HG03439 (cell line): ENCODE data around the gene CLEC4M.

Source experiments
- ATAC-seq: cut with Tn5 transposase; IDR thresholded peaks from one replicate; pipeline ENCODE4 v1.9.1; 2021; ENCODE audit warnings: mild to moderate bottlenecking, moderate library complexity; ENCODE audit not compliant: unreplicated experiment

The CLEC4M gene, protein sequence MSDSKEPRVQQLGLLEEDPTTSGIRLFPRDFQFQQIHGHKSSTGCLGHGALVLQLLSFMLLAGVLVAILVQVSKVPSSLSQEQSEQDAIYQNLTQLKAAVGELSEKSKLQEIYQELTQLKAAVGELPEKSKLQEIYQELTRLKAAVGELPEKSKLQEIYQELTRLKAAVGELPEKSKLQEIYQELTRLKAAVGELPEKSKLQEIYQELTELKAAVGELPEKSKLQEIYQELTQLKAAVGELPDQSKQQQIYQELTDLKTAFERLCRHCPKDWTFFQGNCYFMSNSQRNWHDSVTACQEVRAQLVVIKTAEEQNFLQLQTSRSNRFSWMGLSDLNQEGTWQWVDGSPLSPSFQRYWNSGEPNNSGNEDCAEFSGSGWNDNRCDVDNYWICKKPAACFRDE

DNA sequence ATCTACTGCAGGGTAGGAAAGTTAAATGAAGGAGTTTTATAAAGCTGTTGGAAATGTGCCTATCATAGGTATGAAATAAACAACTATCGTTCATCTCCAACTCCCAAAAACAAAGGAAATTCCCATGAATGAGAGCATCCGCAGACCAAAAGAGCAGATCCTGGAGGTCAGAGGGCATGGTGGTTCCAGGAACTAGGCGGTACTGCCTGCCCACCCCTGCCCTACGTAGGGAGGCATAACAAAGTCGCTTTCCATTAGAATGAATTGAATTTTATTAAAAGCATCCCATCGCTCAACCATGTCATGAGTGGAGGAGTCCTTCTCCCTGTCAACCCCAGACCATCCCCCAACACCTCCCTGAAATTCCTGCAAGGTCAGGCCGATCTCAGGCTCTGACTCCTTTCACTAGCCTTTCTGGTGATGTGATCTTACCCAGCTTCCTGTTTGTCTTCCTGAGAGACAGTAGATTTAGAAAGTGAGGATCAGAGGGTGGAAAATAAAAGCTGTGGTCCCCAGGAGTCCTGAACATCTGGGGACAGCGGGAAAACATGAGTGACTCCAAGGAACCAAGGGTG lies at the start of gene CLEC4M:
Gene CLEC4M (plus strand): TSS at position 525 of the 575 bp plus-strand sequence. CDS start 24 bp downstream, at position 549.
- ATAC-seq, result no peak

- ATAC-seq, result no peak
Measured at GRCh38 chr19:7715671-7716070, 47.4 kb upstream of the CLEC4M start.

GRCh38 chr19:7716762-7717161 lies 46.3 kb upstream of the CLEC4M start:
- ATAC-seq, result no peak

- ATAC-seq, result no peak
Measured at GRCh38 chr19:7718668-7719067, 44.4 kb upstream of the CLEC4M start.

DNA sequence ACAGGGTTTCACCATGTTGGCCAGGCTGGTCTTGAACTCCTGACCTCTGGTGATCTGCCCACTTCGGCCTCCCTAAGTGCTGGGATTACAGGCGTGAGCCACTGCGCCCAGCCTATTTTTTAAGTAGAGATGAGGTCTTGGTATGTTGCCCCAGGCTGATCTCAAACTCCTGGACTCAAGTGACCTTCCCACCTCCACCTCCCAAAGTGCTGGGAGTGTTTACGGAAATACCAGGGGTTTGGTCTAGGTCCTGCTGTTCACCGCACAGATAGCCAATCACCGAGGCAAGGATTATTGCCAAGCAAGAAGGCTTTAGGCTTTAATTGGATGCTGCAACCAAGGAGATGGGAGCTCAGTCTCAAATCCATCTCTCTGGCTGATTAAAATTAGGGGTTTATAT lies 42.7 kb upstream of the CLEC4M start:
- no peak for ATAC-seq

- ATAC-seq, result no peak
Measured at GRCh38 chr19:7722231-7722651, 40.8 kb upstream of the CLEC4M start.

GRCh38 chr19:7725791-7726190 lies 37.3 kb upstream of the CLEC4M start:
- no peak for ATAC-seq

DNA sequence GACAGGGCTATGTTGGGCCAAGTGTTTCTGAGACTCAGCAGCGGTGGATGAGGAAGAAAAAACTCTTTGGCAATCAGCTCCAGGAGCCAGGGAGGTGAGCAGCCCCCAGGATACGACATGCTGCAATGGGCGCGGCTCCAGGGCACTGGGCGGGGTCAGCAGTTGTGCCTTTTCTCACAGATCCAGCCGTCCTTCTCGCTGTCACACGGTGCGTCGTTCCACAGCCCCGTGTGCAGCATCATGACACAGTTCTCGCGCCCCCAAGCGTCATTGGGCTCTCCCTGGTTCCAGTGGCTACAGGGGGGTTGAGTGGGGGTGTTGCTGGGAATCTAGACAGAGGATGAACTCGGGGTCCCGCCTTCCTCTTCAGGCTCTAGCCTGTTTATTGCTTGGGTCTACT lies 33.8 kb upstream of the CLEC4M start:
- ATAC-seq, result no peak

DNA sequence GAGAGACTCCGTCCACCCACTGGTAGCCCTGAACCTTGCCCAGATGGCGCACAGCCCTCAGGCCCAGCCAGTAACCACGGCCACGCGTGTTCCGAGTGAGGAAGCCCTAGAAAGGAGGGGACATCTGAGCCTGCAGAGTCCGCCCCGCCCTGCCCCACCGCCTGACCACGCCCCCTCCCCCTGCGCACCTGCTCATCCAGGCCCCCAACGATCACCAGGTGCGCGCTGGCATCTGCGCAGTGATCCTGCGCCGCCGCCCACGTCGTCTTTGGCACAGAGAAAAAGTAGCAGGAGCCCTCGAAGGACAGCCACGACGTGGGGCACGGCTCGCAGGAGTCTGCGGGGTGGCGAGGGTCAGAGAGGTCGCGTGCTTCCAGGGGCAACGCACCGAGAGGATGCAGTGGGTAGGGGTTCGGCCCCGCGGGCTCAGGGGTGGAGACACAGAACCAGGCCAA lies 33.2 kb upstream of the CLEC4M start:
- no peak for ATAC-seq

DNA sequence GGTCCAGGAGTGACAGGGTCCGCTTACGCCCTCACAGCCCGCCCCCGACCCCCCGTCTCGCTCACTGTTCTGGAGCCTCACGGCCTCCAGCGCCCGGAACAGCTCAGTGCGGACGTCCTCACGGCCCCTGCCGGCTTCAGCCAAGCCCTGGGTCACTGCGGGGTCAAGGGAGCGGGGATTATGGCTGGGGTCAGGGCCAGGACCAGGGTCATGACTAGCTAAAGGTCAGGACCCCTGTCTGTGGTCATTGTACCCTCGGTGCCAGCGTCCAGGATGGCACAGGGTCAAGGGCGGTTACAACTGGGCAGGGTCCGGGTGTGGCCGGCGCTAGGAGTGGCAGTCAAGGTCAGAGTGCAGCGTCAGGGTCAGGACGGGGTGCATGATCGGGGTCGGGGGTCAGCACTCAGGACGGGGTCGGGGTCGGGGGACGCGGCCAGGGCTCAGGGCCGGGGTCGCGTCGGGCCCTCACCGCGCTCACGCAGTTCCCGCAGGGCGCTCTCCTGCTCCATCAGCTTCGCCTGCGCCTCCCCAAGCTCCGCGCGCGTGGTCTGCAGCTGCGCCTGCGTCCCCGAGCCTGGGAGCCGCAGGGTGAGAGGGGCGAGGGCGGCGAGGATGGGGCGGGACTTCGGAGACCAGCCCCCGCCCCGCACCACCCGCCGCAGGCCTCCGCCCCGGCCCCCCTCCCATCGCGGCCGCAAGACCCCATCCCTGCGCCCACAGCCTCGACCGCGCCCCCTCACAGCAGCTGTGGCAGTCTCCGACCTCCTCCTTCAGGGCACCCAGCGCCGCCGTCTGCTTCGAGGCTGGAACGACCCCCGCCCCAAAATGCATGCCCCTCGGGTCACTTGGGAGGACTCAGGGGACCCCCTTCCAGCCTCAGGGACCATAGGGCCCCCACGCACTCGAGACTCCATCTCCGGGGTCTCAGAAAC lies 32.5 kb upstream of the CLEC4M start:
- no peak for ATAC-seq

GRCh38 chr19:7731218-7731595 lies 31.8 kb upstream of the CLEC4M start:
- no peak for ATAC-seq

GRCh38 chr19:7731615-7732014 lies 31.4 kb upstream of the CLEC4M start:
- ATAC-seq, result no peak

DNA sequence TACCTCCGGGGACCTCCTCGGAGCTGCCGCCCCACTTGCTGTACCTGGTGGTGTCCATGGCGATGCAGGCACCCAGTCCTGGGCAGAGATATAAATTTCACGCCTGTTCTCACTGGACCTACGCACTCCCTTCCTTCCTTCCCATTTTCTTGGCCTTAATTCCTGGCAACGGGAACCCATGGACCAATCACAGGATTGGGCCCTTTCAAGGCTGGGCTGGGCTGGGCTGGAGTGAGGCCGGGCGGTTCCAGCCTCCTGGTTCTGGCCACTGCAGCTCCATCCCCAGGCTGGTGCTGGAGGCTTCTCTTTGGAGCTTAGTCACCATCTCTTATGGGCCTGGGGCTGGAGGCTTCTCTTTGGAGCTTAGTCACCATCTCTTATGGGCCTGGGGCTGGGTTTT lies 31.0 kb upstream of the CLEC4M start, which contains the start of gene CLEC4G:
Gene CLEC4G (minus strand): TSS at position 66 of the 400 bp plus-strand sequence. CDS start 8 bp downstream, at position 58.
- ATAC-seq, result no peak

- ATAC-seq, result no peak
Measured at GRCh38 chr19:7733376-7733775, 29.7 kb upstream of the CLEC4M start.

DNA sequence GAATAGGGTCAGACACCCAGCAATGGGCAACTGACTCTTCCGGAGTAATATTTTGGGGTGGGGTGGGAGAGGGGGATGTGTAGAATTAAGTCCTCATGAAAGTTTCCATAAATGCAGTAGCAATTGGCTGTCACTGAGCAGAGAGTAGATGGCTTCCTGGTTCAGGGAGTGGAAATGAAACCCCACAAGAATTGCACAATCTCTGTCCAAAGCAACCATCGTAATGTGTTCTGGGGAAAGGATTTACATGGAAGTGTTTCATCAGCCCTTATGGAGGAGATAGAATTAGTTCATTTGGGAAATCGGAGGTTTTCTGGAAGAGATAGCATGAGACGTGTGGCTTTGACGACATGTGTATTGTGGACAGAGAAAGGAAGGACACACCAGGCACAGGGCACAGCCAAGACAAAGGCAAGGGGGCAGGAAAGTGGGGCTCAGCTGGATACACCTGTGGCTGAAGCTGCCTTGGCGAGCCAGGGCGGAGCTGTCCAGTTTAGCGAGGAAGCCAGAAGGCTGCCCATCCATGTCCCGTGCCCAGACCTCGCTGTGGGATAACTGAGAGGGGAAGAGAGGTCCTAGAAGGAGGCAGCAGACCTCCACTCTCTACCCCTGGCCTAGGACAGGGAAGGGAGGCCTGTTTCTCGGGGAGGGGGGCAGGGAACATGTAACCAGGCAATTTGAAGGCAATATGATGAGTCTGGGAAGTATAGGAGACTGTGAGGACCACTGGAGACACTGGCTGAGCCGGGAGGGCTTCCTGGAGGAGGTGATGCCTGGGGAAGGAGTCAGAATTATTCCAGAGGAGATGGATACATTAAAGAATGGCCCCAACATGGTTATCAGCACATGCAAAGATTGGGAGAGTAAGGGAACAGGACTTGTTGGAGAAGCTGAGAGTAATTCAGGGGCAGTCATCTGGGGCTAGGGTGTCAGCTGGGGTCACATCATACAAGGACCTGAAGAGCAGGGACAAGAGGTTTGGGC lies 28.5 kb upstream of the CLEC4M start:
- ATAC-seq, result no peak

DNA sequence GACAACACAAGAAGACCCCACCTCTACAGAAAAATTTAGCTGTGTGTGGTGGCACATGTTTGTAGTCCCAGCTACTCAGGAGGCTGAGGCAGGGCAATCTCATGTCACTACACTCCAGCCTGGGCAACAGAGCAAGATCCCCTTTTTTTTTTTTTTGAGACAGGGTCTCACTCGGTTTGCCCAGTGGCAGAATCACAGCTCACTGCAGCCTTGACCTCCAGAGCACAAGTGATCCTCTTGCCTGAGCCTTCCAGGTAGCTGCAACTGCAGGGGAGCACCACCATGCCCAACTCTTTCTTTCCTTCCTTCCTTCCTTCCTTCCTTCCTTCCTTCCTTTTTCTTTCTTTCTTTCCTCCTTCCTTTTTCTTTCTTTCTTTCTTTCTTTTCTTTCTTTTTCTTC lies 26.9 kb upstream of the CLEC4M start:
- ATAC-seq, result no peak

DNA sequence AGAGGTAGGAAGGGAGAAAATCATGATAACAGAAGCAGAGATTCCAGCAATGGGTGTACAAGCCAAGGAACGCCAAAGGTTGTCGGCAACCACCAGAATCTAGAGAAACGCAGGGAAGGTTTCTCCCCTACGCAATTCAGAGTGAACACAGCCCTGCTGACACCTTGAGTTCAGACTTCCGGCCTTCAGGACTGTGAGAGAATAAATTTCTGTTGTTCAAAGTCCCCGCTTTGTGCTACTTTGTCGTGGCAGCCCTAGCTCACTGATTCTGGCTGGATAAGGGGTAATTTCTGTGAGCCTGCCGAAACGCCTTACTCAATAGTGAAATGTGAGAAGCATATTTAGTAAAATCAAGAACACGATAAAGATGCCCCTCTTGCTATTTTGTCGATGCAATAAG lies 25.8 kb upstream of the CLEC4M start:
- ATAC-seq, result no peak

DNA sequence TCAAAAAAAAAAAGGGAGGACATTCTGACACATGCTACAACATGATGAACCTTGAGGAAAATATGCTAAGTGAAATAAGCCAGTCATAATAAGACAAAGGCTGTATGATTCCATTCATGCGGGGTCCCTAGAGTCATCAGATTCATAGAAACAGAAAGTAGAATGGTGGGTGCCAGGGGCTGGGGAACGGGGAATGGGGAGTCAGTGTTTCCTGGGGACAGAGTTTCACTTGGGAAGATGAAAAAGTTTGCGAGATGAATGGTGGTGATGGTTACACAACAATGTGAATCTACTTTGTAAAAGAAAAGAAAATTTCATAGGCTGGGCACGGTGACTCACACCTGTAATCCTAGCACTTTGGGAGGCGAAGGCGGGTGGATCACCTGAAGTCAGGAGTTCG lies 25.0 kb upstream of the CLEC4M start:
- no peak for ATAC-seq

- ATAC-seq, result no peak
Measured at GRCh38 chr19:7739211-7739755, 23.8 kb upstream of the CLEC4M start.
